DND-41 (cell line): ENCODE results near the gene RUFY3.

Experiments
- EZH2 ChIP-seq: IDR thresholded peaks from 3 replicates; pipeline ENCODE4 v1.6.1; 2012; ENCODE audit warnings: borderline replicate concordance, low read depth, mild to moderate bottlenecking, moderate library complexity, low read length, inconsistent platforms; ENCODE audit not compliant: severe bottlenecking
- TF ChIP-seq, protein P1 (sequence below): IDR thresholded peaks from 2 replicates; pipeline ENCODE4 v1.5.1; 2012; ENCODE audit warnings: borderline replicate concordance, low read length, moderate library complexity, mild to moderate bottlenecking; ENCODE audit not compliant: poor library complexity, severe bottlenecking; ENCODE audit errors: extremely low read depth

DNA sequence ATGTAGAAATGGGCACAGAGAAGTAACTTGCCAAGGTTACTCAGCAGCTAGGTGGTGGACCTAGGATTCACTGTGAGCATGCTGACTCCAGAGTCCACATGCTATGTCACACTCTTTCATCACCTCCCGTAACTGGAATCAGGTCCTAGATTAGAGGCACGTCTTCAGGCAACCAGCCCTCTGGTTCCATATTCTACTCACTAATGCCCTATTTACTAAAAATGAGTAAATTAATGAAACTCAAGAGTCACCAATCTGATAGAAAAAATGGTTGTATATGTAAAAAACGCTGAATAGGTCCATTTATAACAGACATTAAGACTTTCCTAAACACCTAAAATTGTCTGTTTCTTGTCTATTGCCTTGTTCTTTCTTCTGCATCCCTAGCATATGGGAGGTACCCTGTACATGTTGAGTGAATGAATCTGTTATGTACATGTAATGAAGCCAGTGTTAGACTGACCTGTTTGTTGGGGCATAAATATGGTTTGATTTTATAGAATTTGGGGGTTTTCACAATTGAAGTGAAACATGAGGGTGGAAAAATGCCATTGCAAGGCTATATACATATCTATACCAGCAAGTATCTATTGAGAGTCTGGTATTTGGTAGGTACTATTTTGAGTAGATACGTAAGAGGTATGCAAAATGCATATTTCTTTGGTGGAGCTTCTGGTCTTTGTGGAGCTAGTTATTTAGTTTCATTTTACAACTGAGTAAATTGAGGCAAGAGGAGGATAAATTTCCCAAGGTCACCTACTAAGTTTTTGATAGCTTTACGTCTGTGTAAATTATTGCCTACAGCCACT is 7.5 kb upstream of the RUFY3 start:
- TF ChIP-seq, protein P1, sequence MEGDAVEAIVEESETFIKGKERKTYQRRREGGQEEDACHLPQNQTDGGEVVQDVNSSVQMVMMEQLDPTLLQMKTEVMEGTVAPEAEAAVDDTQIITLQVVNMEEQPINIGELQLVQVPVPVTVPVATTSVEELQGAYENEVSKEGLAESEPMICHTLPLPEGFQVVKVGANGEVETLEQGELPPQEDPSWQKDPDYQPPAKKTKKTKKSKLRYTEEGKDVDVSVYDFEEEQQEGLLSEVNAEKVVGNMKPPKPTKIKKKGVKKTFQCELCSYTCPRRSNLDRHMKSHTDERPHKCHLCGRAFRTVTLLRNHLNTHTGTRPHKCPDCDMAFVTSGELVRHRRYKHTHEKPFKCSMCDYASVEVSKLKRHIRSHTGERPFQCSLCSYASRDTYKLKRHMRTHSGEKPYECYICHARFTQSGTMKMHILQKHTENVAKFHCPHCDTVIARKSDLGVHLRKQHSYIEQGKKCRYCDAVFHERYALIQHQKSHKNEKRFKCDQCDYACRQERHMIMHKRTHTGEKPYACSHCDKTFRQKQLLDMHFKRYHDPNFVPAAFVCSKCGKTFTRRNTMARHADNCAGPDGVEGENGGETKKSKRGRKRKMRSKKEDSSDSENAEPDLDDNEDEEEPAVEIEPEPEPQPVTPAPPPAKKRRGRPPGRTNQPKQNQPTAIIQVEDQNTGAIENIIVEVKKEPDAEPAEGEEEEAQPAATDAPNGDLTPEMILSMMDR = no peak
- no peak for TF ChIP-seq EZH2
